Lower lobe of right lung (tissue), 2 donors: ENCODE data around the gene FRYL. TPM values are rescaled to one million over a fixed set of nuclear protein-coding genes. Genes with fewer than 3 reads are reported as not detected.

Source experiments
- ATAC-seq, 2 donors: fragments of 200-7000 bp; cut with Tn5 transposase; one replicate each; pipeline ENCODE4 v1.9.1; 2020 to 2022; ENCODE audit warnings: mild to moderate bottlenecking in 2 of 2, moderate library complexity in 2 of 2
- DNase-seq: peaks from one replicate; pipeline ENCODE4 v3.0.0-alpha.2; 2020
- H3K27ac ChIP-seq: fragments of 200-600 bp; one replicate; pipeline ENCODE4 v1.8.0; 2022
- H3K27me3 ChIP-seq: fragments of 200-600 bp; one replicate; pipeline ENCODE4 v1.8.0; 2022; ENCODE audit warnings: low read depth
- H3K36me3 ChIP-seq: fragments of 200-600 bp; one replicate; pipeline ENCODE4 v1.8.0; 2022; ENCODE audit warnings: mild to moderate bottlenecking
- H3K4me1 ChIP-seq: fragments of 200-600 bp; one replicate; pipeline ENCODE4 v1.8.0; 2022
- H3K4me3 ChIP-seq: fragments of 200-600 bp; one replicate; pipeline ENCODE4 v1.8.0; 2022; ENCODE audit warnings: mild to moderate bottlenecking
- H3K9me3 ChIP-seq: fragments of 200-600 bp; one replicate; pipeline ENCODE4 v1.8.0; 2022
- CTCF ChIP-seq: fragments of 200-600 bp; IDR thresholded peaks from one replicate; pipeline ENCODE4 v1.8.0; 2022; ENCODE audit warnings: antibody characterized with exemption, mild to moderate bottlenecking
- intact Hi-C: fragments of 100-400 bp; cut with DNase I; formaldehyde crosslinking; loops from one replicate; pipeline ENCODE4 v1.11.0; 2022
- total RNA-seq: library from RNA; stranded (reverse); fragmentation: NEBNext Ultra II Directional; extraction: Animal tissue kit (Norgen Biotek cat#: 25700); gene quantifications from one replicate; pipeline ENCODE4 v1.2.1, GENCODE V29; 2021
- donor health status: DM: no; HTN: yes; CAD: no; lungs with severe emphysema.

FRYL gene
- total RNA-seq, 1 donor from 2014 or later = 85.0 TPM

DNA sequence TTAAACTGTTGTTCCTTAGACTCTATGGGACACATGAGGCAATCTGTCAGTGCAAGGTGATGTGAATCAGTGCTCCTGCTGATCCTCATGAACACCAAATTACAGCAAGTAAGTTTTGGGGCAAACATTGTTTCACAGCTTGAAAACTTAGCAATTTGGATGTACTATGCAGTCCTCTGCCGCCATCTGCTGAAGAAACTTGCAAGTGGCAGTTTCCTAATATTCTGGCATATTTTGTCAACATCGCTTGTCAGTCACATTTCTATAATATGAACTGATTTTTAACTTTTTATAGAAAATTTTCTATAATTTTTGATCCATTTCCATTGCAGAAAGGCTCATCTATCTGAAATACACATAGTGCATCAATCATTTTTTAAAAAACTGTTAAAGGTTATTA, 233.7 kb downstream of the FRYL start:
- H3K36me3 ChIP-seq = peaks cover 94% of the 10 kb centered on the region
- H3K4me1 ChIP-seq = no peaks in the 10 kb centered on the region
- DNase-seq (no peak), ATAC-seq (no peak)
- H3K4me3 ChIP-seq = no peak overlapping the region
- intact Hi-C loops = no loop called here
- H3K27me3 ChIP-seq = no peaks in the 10 kb centered on the region
- no peaks in the 10 kb centered on the region for H3K9me3 ChIP-seq
- H3K27ac ChIP-seq = no peak overlapping the region
- peak; percentile 36 for TF ChIP-seq CTCF

- Histone ChIP-seq H3K4me3 (no peak overlapping the region), H3K4me1 (no peaks in the 10 kb centered on the region), H3K27ac (no peak overlapping the region), H3K36me3 (peaks cover 94% of the 10 kb centered on the region), H3K27me3 (no peaks in the 10 kb centered on the region), H3K9me3 (no peaks in the 10 kb centered on the region)
- intact Hi-C loops = no loop called here
- DNase-seq (no peak), ATAC-seq (no peak)
- no peak for TF ChIP-seq CTCF
Measured at GRCh38 chr4:48543796-48544195, 236.3 kb downstream of the FRYL start.

GRCh38 chr4:48542888-48543287, 237.2 kb downstream of the FRYL start:
- no peaks in the 10 kb centered on the region for H3K27me3 ChIP-seq
- no peaks in the 10 kb centered on the region for H3K4me1 ChIP-seq
- H3K36me3 ChIP-seq = peaks cover 85% of the 10 kb centered on the region
- H3K27ac ChIP-seq = no peak overlapping the region
- intact Hi-C loops = no loop called here
- no peaks in the 10 kb centered on the region for H3K9me3 ChIP-seq
- no peak overlapping the region for H3K4me3 ChIP-seq
- no peak for ATAC-seq
- no peak for TF ChIP-seq CTCF
- DNase-seq = no peak

GRCh38 chr4:48539597-48539996, 240.5 kb downstream of the FRYL start:
- Histone ChIP-seq H3K36me3 (peaks cover 85% of the 10 kb centered on the region), H3K27me3 (no peaks in the 10 kb centered on the region), H3K9me3 (no peaks in the 10 kb centered on the region), H3K4me1 (no peaks in the 10 kb centered on the region), H3K4me3 (no peak overlapping the region), H3K27ac (no peak overlapping the region)
- TF ChIP-seq CTCF = no peak
- ATAC-seq = no peak
- intact Hi-C loops = no loop called here
- DNase-seq = no peak

GRCh38 chr4:48538358-48538757, 241.7 kb downstream of the FRYL start:
- peaks cover 85% of the 10 kb centered on the region for H3K36me3 ChIP-seq
- ATAC-seq (peak in 1 of 2 donors; percentile 45), DNase-seq (no peak)
- no peak for TF ChIP-seq CTCF
- H3K9me3 ChIP-seq = no peaks in the 10 kb centered on the region
- H3K27ac ChIP-seq = no peak overlapping the region
- no peak overlapping the region for H3K4me3 ChIP-seq
- intact Hi-C loops = no loop called here
- H3K4me1 ChIP-seq = no peaks in the 10 kb centered on the region
- no peaks in the 10 kb centered on the region for H3K27me3 ChIP-seq

DNA sequence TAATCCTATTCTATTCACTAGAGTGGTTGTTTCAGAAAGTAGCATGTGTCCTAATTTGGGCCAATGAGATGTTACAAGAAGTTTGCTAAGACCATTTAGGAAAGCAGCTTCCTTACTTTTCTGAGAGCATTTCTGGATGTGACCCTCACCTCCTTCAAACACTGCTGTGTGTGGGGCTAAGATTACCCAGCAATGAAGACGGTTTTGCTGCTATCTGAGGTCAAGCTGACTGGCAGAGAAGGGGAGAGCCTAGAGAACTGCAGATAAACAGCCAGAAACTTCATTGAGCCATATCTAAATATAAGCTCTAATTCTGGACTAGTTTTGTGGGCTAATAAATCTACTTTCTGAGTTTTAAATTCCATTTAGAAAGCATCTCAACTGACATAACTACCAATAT, 253.7 kb downstream of the FRYL start:
- H3K4me3 ChIP-seq = no peak overlapping the region
- intact Hi-C loops = no loop called here
- peaks cover 98% of the 10 kb centered on the region for H3K36me3 ChIP-seq
- ATAC-seq = no peak
- no peaks in the 10 kb centered on the region for H3K4me1 ChIP-seq
- DNase-seq = no peak
- no peak for TF ChIP-seq CTCF
- no peaks in the 10 kb centered on the region for H3K9me3 ChIP-seq
- H3K27ac ChIP-seq = no peak overlapping the region
- no peaks in the 10 kb centered on the region for H3K27me3 ChIP-seq
